Epithelial cell of esophagus (primary cell): ENCODE data around the gene ELMOD3.

Source experiments
- DNase-seq: peaks from one replicate; pipeline ENCODE4 v3.0.0; 2010; ENCODE audit warnings: low read depth
- H3K4me3 ChIP-seq: 2 replicates; pipeline ENCODE4 v1.5.1; 2011; ENCODE audit warnings: mild to moderate bottlenecking, low read length, control low read depth
- CTCF ChIP-seq: IDR thresholded peaks from 2 replicates; pipeline ENCODE4 v1.5.1; 2011; ENCODE audit warnings: low read depth, mild to moderate bottlenecking, low read length, control low read depth, inconsistent platforms; ENCODE audit not compliant: insufficient read depth; ENCODE audit errors: missing control alignments

Gene ELMOD3

GRCh38 chr2:85354286-85355072 lies at the start of gene ELMOD3, which contains the start of gene RETSAT:
ELMOD3 (plus strand) TSS chr2:85354769; CDS start chr2:85357199, 2,430 bp downstream.
RETSAT (minus strand) TSS chr2:85354528; CDS start chr2:85354507, 21 bp downstream.
- peak within 1 kb of the TSS; percentile 97 for H3K4me3 ChIP-seq
- no peak for TF ChIP-seq CTCF
- DNase-seq, result peak; percentile 100

- no peak for DNase-seq
- H3K4me3 ChIP-seq, result no peak overlapping the region
- no peak for TF ChIP-seq CTCF
Measured at GRCh38 chr2:85307527-85307897, 47.1 kb upstream of the ELMOD3 start.

GRCh38 chr2:85308201-85308600 lies 46.4 kb upstream of the ELMOD3 start:
- DNase-seq, result no peak
- H3K4me3 ChIP-seq, result no peak overlapping the region
- no peak for TF ChIP-seq CTCF

- DNase-seq, result no peak
Measured at GRCh38 chr2:85308896-85309555, 45.5 kb upstream of the ELMOD3 start.

GRCh38 chr2:85309699-85310321 lies 44.8 kb upstream of the ELMOD3 start:
- no peak for TF ChIP-seq CTCF
- DNase-seq, result no peak
- no peak overlapping the region for H3K4me3 ChIP-seq

More at GRCh38 chr2:85308896-85309555, 45.5 kb upstream of the ELMOD3 start:
- TF ChIP-seq CTCF, result no peak
- no peak overlapping the region for H3K4me3 ChIP-seq

GRCh38 chr2:85310330-85310729 lies 44.2 kb upstream of the ELMOD3 start:
- no peak for TF ChIP-seq CTCF
- no peak overlapping the region for H3K4me3 ChIP-seq
- no peak for DNase-seq
